ENCODE measurements around the gene RASSF7. TPM values are rescaled to one million over a fixed set of nuclear protein-coding genes. Genes with fewer than 3 reads are reported as not detected.

RASSF7 gene
- total RNA-seq, 4 donors from 2014 or later = 99.7 to 174 (median 139) TPM

DNA sequence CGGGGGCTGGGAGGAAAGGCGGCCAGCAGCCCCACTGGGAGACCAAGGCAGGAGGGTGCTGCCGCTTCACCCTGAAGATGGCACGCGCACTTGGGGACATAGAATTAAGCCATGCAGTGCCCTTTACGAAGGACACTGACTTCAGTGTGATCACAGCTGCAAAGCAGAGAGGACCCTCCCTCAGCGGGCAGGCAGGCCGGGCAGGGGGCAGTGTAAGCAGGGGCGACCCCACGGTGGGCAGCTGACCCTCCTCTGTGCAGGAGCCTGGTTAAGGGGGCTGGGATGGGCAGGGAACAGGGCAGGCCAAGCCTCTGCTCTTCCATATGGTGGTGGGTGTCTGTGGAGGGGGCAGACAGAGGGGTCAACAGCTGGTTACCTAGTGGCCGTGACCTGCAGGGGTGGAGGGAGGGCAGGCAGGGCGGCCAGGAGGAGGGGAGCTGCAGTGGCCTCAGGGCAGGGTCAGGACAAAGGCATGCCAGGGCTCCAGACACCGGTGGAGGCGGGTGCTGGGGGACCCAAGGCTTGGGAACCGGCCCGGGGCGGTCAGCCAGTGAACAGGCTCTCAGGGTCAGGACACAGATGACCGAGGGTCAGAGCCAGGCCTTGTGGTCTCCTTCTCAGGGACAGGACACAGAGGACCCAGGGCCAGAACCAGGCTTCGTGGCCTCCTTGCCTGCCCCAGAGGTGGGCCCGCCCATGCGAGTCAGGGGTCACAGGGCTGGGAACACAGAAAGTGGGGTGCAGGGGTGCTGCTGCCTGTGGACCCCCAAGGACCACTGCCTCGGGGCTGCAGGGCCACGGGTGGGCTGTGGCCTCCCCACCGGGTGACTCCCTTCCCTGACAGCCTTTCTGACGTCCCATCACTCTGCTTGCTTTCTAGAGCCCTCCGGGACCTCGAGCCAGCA lies 7.4 kb upstream of the RASSF7 start:
- intact Hi-C loops (cut with DNase I; ENCODE audit: low total_unique reads) = no loop called here
- TF ChIP-seq CTCF (IDR thresholded peaks at IDR 0.05) (no peak), POLR2A (IDR thresholded peaks at IDR 0.05) (no peak)
- 79 to 84% methylated on average over 23 to 27 of the region's 27 CpGs for WGBS, 2 donors
- no peak for DNase-seq (ENCODE audit: low spot score in 2 of 2)
- H3K4me3 ChIP-seq (ENCODE audit: low read depth, poor library complexity, severe bottlenecking) = no peak overlapping the region

DNA sequence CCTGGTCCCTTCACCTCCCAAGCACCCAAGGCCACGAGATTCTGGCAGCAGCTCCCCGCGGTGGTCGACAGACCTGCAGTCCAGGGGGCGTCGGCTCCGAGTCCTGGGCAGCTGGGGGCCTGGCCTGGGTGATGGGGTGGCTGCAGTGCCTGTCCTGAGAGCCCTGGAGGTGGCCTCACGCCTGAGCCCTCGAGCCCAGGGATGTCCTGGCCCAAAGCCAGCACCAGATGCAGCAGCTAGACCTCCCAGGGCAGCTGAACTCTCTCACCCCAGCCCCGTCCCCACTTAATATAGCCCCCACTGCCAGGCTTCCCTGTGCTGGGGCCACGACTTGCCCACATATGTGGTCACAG lies 6.8 kb upstream of the RASSF7 start:
- DNase-seq (ENCODE audit: low spot score in 2 of 2) = no peak
- intact Hi-C loops (cut with DNase I; ENCODE audit: low total_unique reads) = loop anchor here (2.0 kb wide), 1 partner anchor 171 kb away; no protein-coding TSS in a partner anchor
- H3K4me3 ChIP-seq (ENCODE audit: low read depth, poor library complexity, severe bottlenecking) = no peak overlapping the region
- no peak for TF ChIP-seq CTCF (IDR thresholded peaks at IDR 0.05)
- 65 to 67% methylated on average over 2 to 10 of the region's 11 CpGs for WGBS, 2 donors

DNA sequence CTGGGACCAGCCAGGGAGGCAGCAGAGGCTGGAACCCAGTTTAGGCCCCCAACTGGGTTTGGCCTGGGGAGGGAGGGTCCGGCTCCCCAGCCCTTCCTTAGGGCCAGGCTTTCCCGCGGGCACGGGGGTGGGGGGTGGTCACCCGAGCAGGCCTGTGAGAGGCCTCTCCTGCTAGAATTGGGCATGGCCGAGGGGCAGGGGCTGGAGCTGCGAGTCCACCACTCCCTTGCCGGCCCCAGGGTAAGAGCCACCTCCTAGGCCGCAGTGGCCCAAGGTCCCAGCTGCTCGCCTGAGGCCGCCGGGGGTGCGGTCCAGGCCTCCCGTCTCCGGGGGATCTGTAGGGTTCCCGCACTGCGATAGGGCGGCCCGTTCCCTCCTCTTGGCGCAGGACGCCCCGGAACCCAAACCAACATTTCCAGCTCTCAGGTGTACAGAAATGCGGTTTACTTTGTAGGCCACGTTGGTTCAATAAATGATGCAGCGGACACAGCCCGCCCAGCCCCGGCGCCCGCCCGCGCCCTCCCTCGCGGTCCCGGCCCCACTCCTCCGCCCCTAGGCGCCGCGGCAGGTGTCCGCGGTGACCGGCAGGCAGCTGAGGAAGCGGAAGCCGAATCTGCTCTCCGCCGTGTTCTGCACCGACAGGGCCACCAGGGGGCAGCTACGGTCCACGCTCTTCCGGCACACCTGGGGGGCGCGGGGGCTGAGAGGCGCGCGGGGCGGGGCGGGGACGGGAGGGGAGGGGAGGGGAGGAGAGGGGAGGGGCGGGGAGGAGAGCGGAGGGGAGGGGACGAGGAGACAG lies 6.1 kb upstream of the RASSF7 start:
- no peak overlapping the region for H3K4me3 ChIP-seq (ENCODE audit: low read depth, poor library complexity, severe bottlenecking)
- intact Hi-C loops (cut with DNase I; ENCODE audit: low total_unique reads) = loop anchor here (2.0 kb wide), 1 partner anchor 170 kb away; no protein-coding TSS in a partner anchor
- 22 to 24% methylated on average over 8 to 9 of the region's 60 CpGs for WGBS, 2 donors
- DNase-seq (ENCODE audit: low spot score in 2 of 2) = no peak
- TF ChIP-seq POLR2A (IDR thresholded peaks at IDR 0.05) (no peak), CTCF (IDR thresholded peaks at IDR 0.05) (no peak)

DNA sequence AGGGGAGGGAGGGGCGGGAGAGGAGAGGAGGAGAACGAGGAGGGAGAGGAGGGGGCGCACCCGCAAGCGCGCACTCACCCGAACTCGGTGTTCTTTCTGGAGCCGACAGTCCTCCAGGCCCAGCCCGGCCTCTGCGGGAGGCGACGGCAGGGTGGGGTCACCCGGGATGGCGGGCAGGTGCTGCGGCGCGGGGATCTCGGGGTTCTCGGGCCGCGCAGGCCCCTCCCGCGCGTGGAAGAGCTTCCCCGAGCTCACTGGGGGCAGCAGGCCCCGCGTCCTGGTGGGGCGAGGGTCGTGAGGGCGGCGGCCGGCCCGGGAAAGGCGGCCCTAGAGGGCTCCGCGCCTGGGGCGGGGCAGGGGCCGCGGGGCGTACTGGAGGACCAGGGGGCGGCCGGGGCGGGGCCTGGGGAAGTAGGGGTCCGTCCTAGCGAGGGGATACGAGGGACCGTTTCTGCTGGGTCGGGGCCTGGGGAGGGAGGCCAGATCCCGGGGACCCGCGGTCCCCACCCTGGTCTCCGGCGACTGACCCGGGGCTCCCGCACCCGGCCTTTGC lies 5.5 kb upstream of the RASSF7 start:
- TF ChIP-seq POLR2A (IDR thresholded peaks at IDR 0.05) (no peak), CTCF (IDR thresholded peaks at IDR 0.05) (no peak)
- H3K4me3 ChIP-seq (ENCODE audit: low read depth, poor library complexity, severe bottlenecking) = no peak overlapping the region
- WGBS, 2 donors = 0% methylated on average over 24 to 32 of the region's 57 CpGs
- intact Hi-C loops (cut with DNase I; ENCODE audit: low total_unique reads) = loop anchor here (2.0 kb wide), 1 partner anchor 169 kb away; no protein-coding TSS in a partner anchor
- DNase-seq (ENCODE audit: low spot score in 2 of 2) = no peak

GRCh38 chr11:555780-556661 lies 4.7 kb upstream of the RASSF7 start:
- no peak for TF ChIP-seq CTCF (IDR thresholded peaks at IDR 0.05)
- no peak for TF ChIP-seq POLR2A (IDR thresholded peaks at IDR 0.05)
- no peak overlapping the region for H3K4me3 ChIP-seq (ENCODE audit: low read depth, poor library complexity, severe bottlenecking)
- WGBS, 2 donors = 14 to 20% methylated on average over 33 to 44 of the region's 104 CpGs
- intact Hi-C loops (cut with DNase I; ENCODE audit: low total_unique reads) = loop anchor here (2.0 kb wide), 1 partner anchor 169 kb away; no protein-coding TSS in a partner anchor
- no peak for DNase-seq (ENCODE audit: low spot score in 2 of 2)

Measured in lower leg skin (tissue), 4 donors.